Breast epithelium (tissue), 4 donors: ENCODE measurements around the gene SP110. TPM values are rescaled to one million over a fixed set of nuclear protein-coding genes. Genes with fewer than 3 reads are reported as not detected.

Source experiments
- DNase-seq, 2 donors: peaks; one replicate each; pipeline ENCODE4 v3.0.0-alpha.2; 2019; ENCODE audit warnings: low spot score in 2 of 2
- H3K27ac ChIP-seq, 2 donors: fragments of 200-600 bp; sonication (generic) in 1 of 2; one replicate each; pipeline ENCODE4 v1.5.1; 2016 to 2019; ENCODE audit warnings: mild to moderate bottlenecking in 1 of 2
- H3K27me3 ChIP-seq, 2 donors: fragments of 200-600 bp; sonication (generic) in 1 of 2; one replicate each; pipeline versions ENCODE4 v1.5.1 to v1.6.0; 2017 to 2019; ENCODE audit warnings: control low read depth in 1 of 2, mild to moderate bottlenecking in 1 of 2
- H3K36me3 ChIP-seq: fragments of 200-600 bp; one replicate; pipeline ENCODE4 v1.5.1; 2019
- H3K4me1 ChIP-seq, 2 donors: fragments of 200-600 bp; sonication (generic); one replicate each; pipeline ENCODE4 v1.5.1; 2016 to 2019; ENCODE audit warnings: control low read depth in 1 of 2
- H3K4me3 ChIP-seq, 3 donors: fragments of 200-600 bp; sonication (generic); 1 replicate in 2 of 3; 2 replicates in 1 of 3; pipeline ENCODE4 v1.5.1; 2016 to 2019; ENCODE audit warnings: mild to moderate bottlenecking in 3 of 3, moderate library complexity in 2 of 3
- H3K9me3 ChIP-seq, 2 donors: fragments of 200-600 bp; sonication (generic) in 1 of 2; one replicate each; pipeline ENCODE4 v1.5.1; 2016 to 2019; ENCODE audit warnings: control low read depth in 1 of 2
- CTCF ChIP-seq, 3 donors: fragments of 450-650 bp; IDR thresholded peaks; one replicate each; pipeline ENCODE4 v1.5.1; 2016 to 2017; ENCODE audit warnings: antibody characterized with exemption in 3 of 3, mild to moderate bottlenecking in 3 of 3, moderate library complexity in 3 of 3
- POLR2A ChIP-seq: fragments of 450-650 bp; IDR thresholded peaks from one replicate; pipeline ENCODE4 v1.6.1; 2016; ENCODE audit warnings: antibody characterized with exemption, mild to moderate bottlenecking, moderate library complexity
- POLR2AphosphoS5 ChIP-seq, 3 donors: sonication (generic); formaldehyde crosslinking; IDR thresholded peaks; one replicate each; pipeline ENCODE4 v1.6.1; 2017; ENCODE audit warnings: antibody characterized with exemption in 3 of 3
- intact Hi-C: fragments of 100-400 bp; cut with DNase I; formaldehyde crosslinking; loops from one replicate; pipeline ENCODE4 v1.15.1; 2023; ENCODE audit warnings: low total_unique reads
- total RNA-seq, 3 donors: library from RNA; depleted of rRNA; stranded (reverse); fragments of >200 nt; gene quantifications; one replicate each; pipeline ENCODE4 v1.1.0, GENCODE V29; 2016

The SP110 gene
- total RNA-seq, 3 donors from 2014 or later = 18.2 to 39.0 (median 36.9) TPM

- no peak for DNase-seq
- Histone ChIP-seq H3K9me3 (no peaks in the 10 kb centered on the region), H3K4me1 (no peaks in the 10 kb centered on the region), H3K36me3 (peaks cover 11% of the 10 kb centered on the region), H3K4me3 (no peak overlapping the region), H3K27me3 (no peaks in the 10 kb centered on the region), H3K27ac (no peak overlapping the region)
- TF ChIP-seq POLR2A = no peak
- no peak for TF ChIP-seq POLR2AphosphoS5 (IDR thresholded peaks at IDR 0.05)
- TF ChIP-seq CTCF (IDR thresholded peaks at IDR 0.05) = no peak
- intact Hi-C loops = no loop called here
Measured at GRCh38 chr2:230205034-230205433, 14.8 kb downstream of the SP110 start.

- no peak overlapping the region for H3K4me3 ChIP-seq
- no peak for TF ChIP-seq CTCF (IDR thresholded peaks at IDR 0.05)
- no peak overlapping the region for H3K27ac ChIP-seq
- no peaks in the 10 kb centered on the region for H3K27me3 ChIP-seq
- H3K9me3 ChIP-seq = no peaks in the 10 kb centered on the region
- intact Hi-C loops = no loop called here
- peaks cover 6% of the 10 kb centered on the region for H3K36me3 ChIP-seq
- no peaks in the 10 kb centered on the region for H3K4me1 ChIP-seq
- DNase-seq = no peak
Measured at GRCh38 chr2:230203110-230203676, 16.6 kb downstream of the SP110 start.

- H3K4me3 ChIP-seq = no peak overlapping the region
- H3K27me3 ChIP-seq = no peaks in the 10 kb centered on the region
- peaks cover 6% of the 10 kb centered on the region for H3K36me3 ChIP-seq
- H3K27ac ChIP-seq = no peak overlapping the region
- TF ChIP-seq POLR2AphosphoS5 (IDR thresholded peaks at IDR 0.05) (no peak), CTCF (IDR thresholded peaks at IDR 0.05) (no peak), POLR2A (no peak)
- H3K4me1 ChIP-seq = no peaks in the 10 kb centered on the region
- no peaks in the 10 kb centered on the region for H3K9me3 ChIP-seq
- DNase-seq = no peak
- intact Hi-C loops = no loop called here
Measured at GRCh38 chr2:230202430-230203109, 17.2 kb downstream of the SP110 start.

- no peak for DNase-seq
- Histone ChIP-seq H3K4me1 (no peaks in the 10 kb centered on the region), H3K4me3 (no peak overlapping the region), H3K27me3 (no peaks in the 10 kb centered on the region), H3K36me3 (no peaks in the 10 kb centered on the region), H3K9me3 (no peaks in the 10 kb centered on the region), H3K27ac (no peak overlapping the region)
- TF ChIP-seq POLR2AphosphoS5 (IDR thresholded peaks at IDR 0.05) = no peak
- intact Hi-C loops = no loop called here
Measured at GRCh38 chr2:230184727-230185578, 34.8 kb downstream of the SP110 start.

- H3K9me3 ChIP-seq = no peaks in the 10 kb centered on the region
- H3K4me3 ChIP-seq = no peak overlapping the region
- H3K27ac ChIP-seq = no peak overlapping the region
- intact Hi-C loops = no loop called here
- H3K4me1 ChIP-seq = no peaks in the 10 kb centered on the region
- DNase-seq = no peak
- TF ChIP-seq CTCF (IDR thresholded peaks at IDR 0.05) (no peak), POLR2AphosphoS5 (IDR thresholded peaks at IDR 0.05) (no peak), POLR2A (no peak)
- H3K27me3 ChIP-seq = no peaks in the 10 kb centered on the region
- H3K36me3 ChIP-seq = peaks cover 9% of the 10 kb centered on the region
Measured at GRCh38 chr2:230181195-230181594, 38.6 kb downstream of the SP110 start.
